Coronary artery (tissue), 2 donors: ENCODE measurements around the gene USP31.

Experiments
- DNase-seq: peaks from one replicate; pipeline ENCODE4 v3.0.0-alpha.2; 2017; ENCODE audit warnings: low spot score
- H3K27ac ChIP-seq, 2 donors: fragments of 200-600 bp; sonication (generic); one replicate each; pipeline ENCODE4 v1.5.1; 2016 to 2019
- H3K4me3 ChIP-seq: fragments of 200-600 bp; sonication (generic); 2 replicates; pipeline ENCODE4 v1.5.1; 2016; ENCODE audit warnings: mild to moderate bottlenecking, moderate library complexity
- TF ChIP-seq, protein P1 (sequence below): fragments of 200-600 bp; sonication (generic); IDR thresholded peaks from one replicate; pipeline ENCODE4 v1.5.1; 2019; ENCODE audit warnings: antibody characterized with exemption

USP31 gene

DNA sequence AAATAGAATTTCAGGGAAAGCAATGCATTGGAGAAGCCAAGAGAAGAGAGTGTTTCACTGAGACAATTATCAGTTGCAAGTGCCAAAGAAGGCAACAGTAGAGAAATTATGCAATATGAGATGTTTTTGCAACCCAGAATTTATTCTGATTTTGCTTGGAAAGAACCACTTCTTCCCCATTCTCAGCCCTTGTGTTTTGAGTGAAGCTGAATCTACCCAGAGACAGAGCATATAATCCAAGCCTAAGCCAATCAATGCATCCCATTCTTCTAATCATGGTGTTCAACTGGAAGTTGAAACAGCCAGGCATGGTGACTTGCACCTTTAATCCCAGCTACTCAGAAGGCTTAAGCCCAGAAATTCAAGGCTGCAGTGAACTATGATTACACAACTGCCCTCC is 26.4 kb upstream of the USP31 start:
- H3K27ac ChIP-seq = no peak overlapping the region
- TF ChIP-seq, protein P1, sequence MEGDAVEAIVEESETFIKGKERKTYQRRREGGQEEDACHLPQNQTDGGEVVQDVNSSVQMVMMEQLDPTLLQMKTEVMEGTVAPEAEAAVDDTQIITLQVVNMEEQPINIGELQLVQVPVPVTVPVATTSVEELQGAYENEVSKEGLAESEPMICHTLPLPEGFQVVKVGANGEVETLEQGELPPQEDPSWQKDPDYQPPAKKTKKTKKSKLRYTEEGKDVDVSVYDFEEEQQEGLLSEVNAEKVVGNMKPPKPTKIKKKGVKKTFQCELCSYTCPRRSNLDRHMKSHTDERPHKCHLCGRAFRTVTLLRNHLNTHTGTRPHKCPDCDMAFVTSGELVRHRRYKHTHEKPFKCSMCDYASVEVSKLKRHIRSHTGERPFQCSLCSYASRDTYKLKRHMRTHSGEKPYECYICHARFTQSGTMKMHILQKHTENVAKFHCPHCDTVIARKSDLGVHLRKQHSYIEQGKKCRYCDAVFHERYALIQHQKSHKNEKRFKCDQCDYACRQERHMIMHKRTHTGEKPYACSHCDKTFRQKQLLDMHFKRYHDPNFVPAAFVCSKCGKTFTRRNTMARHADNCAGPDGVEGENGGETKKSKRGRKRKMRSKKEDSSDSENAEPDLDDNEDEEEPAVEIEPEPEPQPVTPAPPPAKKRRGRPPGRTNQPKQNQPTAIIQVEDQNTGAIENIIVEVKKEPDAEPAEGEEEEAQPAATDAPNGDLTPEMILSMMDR = no peak
- no peak for DNase-seq
- no peak overlapping the region for H3K4me3 ChIP-seq

DNA sequence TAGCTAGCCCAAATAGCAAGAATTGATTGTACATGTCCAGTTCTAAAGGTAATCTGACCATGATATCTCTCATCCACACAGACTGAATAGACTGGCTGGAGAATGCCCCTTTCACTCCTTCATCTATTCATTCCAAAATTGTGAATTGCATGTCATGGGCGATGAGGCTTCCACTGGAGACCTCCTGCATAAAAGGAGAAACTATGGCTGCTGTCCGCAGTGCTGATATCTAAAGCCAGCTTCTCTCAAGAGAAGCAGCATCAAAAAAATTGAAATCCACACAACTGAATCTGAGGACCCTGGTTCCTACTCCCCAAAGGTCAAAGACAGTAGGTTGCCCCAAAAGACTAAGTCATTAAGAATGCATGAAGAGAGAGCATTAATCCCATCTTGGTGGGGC is 25.4 kb upstream of the USP31 start:
- no peak overlapping the region for H3K27ac ChIP-seq
- DNase-seq = no peak
- no peak overlapping the region for H3K4me3 ChIP-seq
- TF ChIP-seq, protein P1 = no peak

DNA sequence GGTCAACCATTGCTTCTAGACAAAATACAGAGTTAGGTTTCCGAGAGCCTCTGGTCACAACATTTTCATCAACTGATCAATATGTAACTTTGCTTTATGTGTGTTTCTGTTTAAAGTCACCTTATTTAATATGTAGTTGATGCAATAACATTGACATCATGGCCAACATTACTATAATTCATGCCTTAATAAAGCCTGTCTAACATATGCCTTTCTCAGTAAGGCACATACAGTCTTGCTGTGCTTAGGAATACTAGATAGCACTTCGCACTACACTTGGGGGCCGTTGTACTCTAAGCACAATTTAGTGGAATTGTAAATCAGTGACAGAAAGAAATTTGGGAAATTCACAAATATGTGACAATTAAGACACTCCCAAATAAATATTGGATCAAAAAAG is 23.7 kb upstream of the USP31 start:
- no peak for DNase-seq
- no peak overlapping the region for H3K27ac ChIP-seq
- TF ChIP-seq, protein P1 = no peak
- H3K4me3 ChIP-seq = no peak overlapping the region

DNA sequence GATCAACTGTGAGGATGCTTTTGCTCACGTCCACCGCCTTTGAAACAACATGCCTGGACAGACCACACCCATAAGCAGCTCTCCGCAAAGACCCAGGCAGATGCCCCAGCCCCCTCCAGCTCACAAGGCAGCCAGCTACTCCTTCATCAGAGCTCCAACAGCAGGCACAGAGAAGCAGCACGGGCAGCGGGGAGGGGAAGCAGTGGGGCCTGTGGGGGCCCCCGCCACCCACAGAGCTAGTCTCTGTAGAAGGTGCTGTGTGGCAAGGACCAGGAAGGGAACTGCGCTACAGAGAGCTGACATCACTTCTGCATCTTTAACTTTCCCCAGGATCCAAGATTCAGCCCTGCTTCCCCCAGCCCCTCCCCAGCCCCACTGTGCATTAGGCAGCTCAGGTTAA is 23.3 kb upstream of the USP31 start:
- Histone ChIP-seq H3K27ac (no peak overlapping the region), H3K4me3 (no peak overlapping the region)
- TF ChIP-seq, protein P1 = no peak
- DNase-seq = no peak

DNA sequence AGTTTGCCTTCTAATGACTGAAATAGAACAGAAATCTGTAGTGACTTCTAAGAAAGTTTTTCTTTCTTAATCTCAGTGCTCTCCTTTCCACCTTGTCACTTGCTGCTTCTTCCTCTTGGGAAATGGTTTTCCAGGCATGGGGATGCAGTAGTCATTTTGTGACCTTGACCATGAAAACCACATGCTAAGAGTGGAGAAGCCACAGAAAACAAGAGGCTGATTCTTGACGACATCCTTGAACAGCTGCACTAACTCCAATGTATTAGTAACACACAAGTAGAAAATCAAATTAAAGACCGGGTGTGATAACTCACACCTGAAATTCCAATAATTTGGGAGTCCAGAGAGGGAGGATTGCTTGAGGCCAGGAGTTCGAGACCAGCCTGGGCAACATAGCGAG is 15.5 kb upstream of the USP31 start:
- DNase-seq = no peak
- H3K4me3 ChIP-seq = no peak overlapping the region
- TF ChIP-seq, protein P1 = no peak
- H3K27ac ChIP-seq = no peak overlapping the region

DNA sequence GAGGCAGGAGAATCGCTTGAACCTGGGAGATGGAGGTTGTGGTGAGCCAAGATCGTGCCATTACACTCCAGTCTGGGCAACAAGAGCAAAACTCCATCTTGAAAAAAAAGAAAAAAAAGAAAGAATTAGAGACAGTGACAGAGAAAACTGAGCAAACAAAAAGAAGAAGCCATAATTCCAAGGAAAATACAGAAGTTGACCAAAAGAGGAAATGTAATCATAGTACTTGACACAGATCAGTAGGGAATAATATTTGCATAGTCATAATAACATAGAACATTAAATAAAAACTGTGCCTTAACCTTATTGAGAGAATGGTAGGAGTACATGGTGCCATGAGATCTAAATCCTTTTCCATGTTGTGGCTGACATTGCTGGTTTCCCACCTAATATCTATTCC is 14.7 kb upstream of the USP31 start:
- TF ChIP-seq, protein P1 = no peak
- Histone ChIP-seq H3K27ac (no peak overlapping the region), H3K4me3 (no peak overlapping the region)
- DNase-seq = no peak

DNA sequence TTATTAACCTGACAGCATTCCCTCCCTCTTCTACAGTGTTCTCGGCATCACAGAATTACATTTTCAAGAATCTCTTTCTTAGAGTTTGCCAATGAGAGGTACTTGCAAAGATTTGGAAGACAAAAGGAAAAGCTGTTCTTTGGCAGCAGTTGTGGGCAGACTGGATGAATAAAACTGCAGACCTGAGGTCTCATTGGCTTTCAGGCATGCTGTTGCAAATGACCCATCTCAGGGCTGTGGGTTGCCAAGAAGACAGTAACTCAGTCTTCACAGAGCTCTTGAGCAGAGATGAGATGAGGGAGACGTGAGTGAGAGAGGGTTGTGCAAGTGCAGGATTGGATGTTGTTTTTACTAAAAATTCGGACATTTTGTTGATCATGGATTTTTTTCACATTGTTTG is 11.3 kb upstream of the USP31 start:
- no peak overlapping the region for H3K4me3 ChIP-seq
- TF ChIP-seq, protein P1 = no peak
- no peak overlapping the region for H3K27ac ChIP-seq
- DNase-seq = no peak
